CD8-positive, alpha-beta memory T cell (primary cell): ENCODE measurements around the gene SGSM1. TPM values are rescaled to one million over a fixed set of nuclear protein-coding genes. Genes with fewer than 3 reads are reported as not detected.
"Not testable (repeated sequence)": the region's sequence is repeated elsewhere in the genome, so short reads cannot be mapped to it uniquely, and the experiment has no call there.

Experiments
- CTCF ChIA-PET: fragments of 350-600 bp; sonication (Branson Sonifier 250); formaldehyde crosslinking; loops from one replicate; lab custom pipeline; 2021; ENCODE audit warnings: antibody characterized with exemption; lab: Charles Lee
- POLR2A ChIA-PET: fragments of 350-600 bp; sonication (Branson Sonifier 250); formaldehyde crosslinking; loops from one replicate; lab custom pipeline; 2021; ENCODE audit warnings: antibody characterized with exemption; lab: Charles Lee
- DNase-seq, 5 donors: peaks; one replicate each; pipeline versions ENCODE4 v3.0.0 to v3.0.0-alpha.2; 2020 to 2022; ENCODE audit warnings: mixed read lengths in 1 of 5
- H3K27ac ChIP-seq: one replicate; pipeline ENCODE4 v1.7.0; 2013; ENCODE audit warnings: low read depth, mild to moderate bottlenecking, low read length, moderate library complexity
- H3K27me3 ChIP-seq: 2 replicates; pipeline ENCODE4 v1.7.0; 2013; ENCODE audit warnings: low read length, mild to moderate bottlenecking; ENCODE audit not compliant: insufficient read depth, poor library complexity, severe bottlenecking
- H3K36me3 ChIP-seq: 2 replicates; pipeline ENCODE4 v1.7.0; 2013; ENCODE audit warnings: mild to moderate bottlenecking, low read length, moderate library complexity; ENCODE audit not compliant: insufficient read depth
- H3K4me1 ChIP-seq: 2 replicates; pipeline ENCODE4 v1.7.0; 2013; ENCODE audit warnings: mild to moderate bottlenecking, low read length, moderate library complexity; ENCODE audit not compliant: insufficient read depth
- H3K4me3 ChIP-seq: 2 replicates; pipeline ENCODE4 v1.7.0; 2013; ENCODE audit warnings: mild to moderate bottlenecking, low read length
- H3K9me3 ChIP-seq: 2 replicates; pipeline ENCODE4 v1.7.0; 2013; ENCODE audit warnings: mild to moderate bottlenecking, low read length
- H3K27ac Mint-ChIP-seq, 8 donors: one replicate each; pipeline ENCODE4 v1.8.0; 2020 to 2021; ENCODE audit warnings: mixed read lengths in 8 of 8, mild to moderate bottlenecking in 6 of 8, inconsistent platforms in 3 of 8, moderate library complexity in 3 of 8
- H3K27me3 Mint-ChIP-seq, 2 donors: one replicate each; pipeline ENCODE4 v1.8.0; 2020 to 2021; ENCODE audit warnings: mixed read lengths in 2 of 2, mild to moderate bottlenecking in 1 of 2, moderate library complexity in 1 of 2
- H3K36me3 Mint-ChIP-seq, 3 donors: one replicate each; pipeline ENCODE4 v1.8.0; 2020 to 2021; ENCODE audit warnings: mixed read lengths in 3 of 3, inconsistent platforms in 1 of 3, mild to moderate bottlenecking in 1 of 3
- H3K4me1 Mint-ChIP-seq, 3 donors: one replicate each; pipeline ENCODE4 v1.8.0; 2020 to 2021; ENCODE audit warnings: mixed read lengths in 3 of 3, inconsistent platforms in 1 of 3, mild to moderate bottlenecking in 1 of 3
- H3K4me3 Mint-ChIP-seq, 7 donors: one replicate each; pipeline ENCODE4 v1.8.0; 2020 to 2021; ENCODE audit warnings: mixed read lengths in 7 of 7, mild to moderate bottlenecking in 6 of 7, moderate library complexity in 4 of 7, inconsistent platforms in 2 of 7
- H3K9me3 Mint-ChIP-seq, 5 donors: one replicate each; pipeline ENCODE4 v1.8.0; 2020 to 2022; ENCODE audit warnings: mixed read lengths in 5 of 5, mild to moderate bottlenecking in 3 of 5, moderate library complexity in 2 of 5, inconsistent platforms in 1 of 5
- polyA plus RNA-seq: library from polyadenylated mRNA; unstranded; fragments of 300-500 nt; fragmentation: Illumina TruSeq; gene quantifications from one replicate; pipeline ENCODE4 v1.2.3, GENCODE V29; 2021
- total RNA-seq, 2 experiments: library from RNA; stranded (reverse); gene quantifications; one replicate each; pipeline ENCODE4 v1.2.3, GENCODE V29; 2021

The SGSM1 gene
- total and polyA plus RNA-seq, 3 experiments from 2014 or later, result 0.09 to 0.31 (median 0.28) TPM

GRCh38 chr22:24834845-24835570, 29.0 kb downstream of the SGSM1 start:
- no peaks in the 10 kb centered on the region for H3K27me3 ChIP-seq
- H3K27ac ChIP-seq, result no peak overlapping the region
- H3K27me3 Mint-ChIP-seq, result peaks cover 0 to 3% of the 10 kb centered on the region in 2 donors
- no peaks in the 10 kb centered on the region for H3K9me3 ChIP-seq
- no peaks in the 10 kb centered on the region for H3K4me1 ChIP-seq
- no peak for DNase-seq
- peak overlapping the region in 1 of 8 donors; percentile 26 for H3K27ac Mint-ChIP-seq
- no peaks in the 10 kb centered on the region for H3K9me3 Mint-ChIP-seq
- CTCF ChIA-PET, result no interaction called here
- no peaks in the 10 kb centered on the region for H3K36me3 ChIP-seq
- POLR2A ChIA-PET, result no interaction called here
- no peaks in the 10 kb centered on the region for H3K4me1 Mint-ChIP-seq
- no peak overlapping the region for H3K4me3 Mint-ChIP-seq
- H3K36me3 Mint-ChIP-seq, result peaks cover 0 to 1% (median 0%) of the 10 kb centered on the region in 3 donors
- no peak overlapping the region for H3K4me3 ChIP-seq

GRCh38 chr22:24836282-24836681, 30.3 kb downstream of the SGSM1 start:
- Mint-ChIP-seq H3K36me3 (peaks cover 0 to 1% (median 0%) of the 10 kb centered on the region in 3 donors), H3K4me1 (no peaks in the 10 kb centered on the region), H3K4me3 (no peak overlapping the region), H3K27ac (no peak overlapping the region), H3K9me3 (no peaks in the 10 kb centered on the region), H3K27me3 (peaks cover 0 to 2% of the 10 kb centered on the region in 2 donors)
- Histone ChIP-seq H3K4me3 (no peak overlapping the region), H3K27me3 (no peaks in the 10 kb centered on the region), H3K36me3 (no peaks in the 10 kb centered on the region), H3K27ac (no peak overlapping the region), H3K9me3 (no peaks in the 10 kb centered on the region), H3K4me1 (no peaks in the 10 kb centered on the region)
- ChIA-PET CTCF (no interaction called here), POLR2A (no interaction called here)
- no peak for DNase-seq

GRCh38 chr22:24837517-24837916, 31.5 kb downstream of the SGSM1 start:
- not testable (repeated sequence) for H3K4me3 ChIP-seq, H3K36me3 ChIP-seq, H3K27me3 Mint-ChIP-seq, H3K9me3 ChIP-seq, DNase-seq, H3K4me3 Mint-ChIP-seq, H3K9me3 Mint-ChIP-seq, H3K27ac Mint-ChIP-seq, H3K27ac ChIP-seq, H3K4me1 Mint-ChIP-seq, H3K36me3 Mint-ChIP-seq, H3K4me1 ChIP-seq, H3K27me3 ChIP-seq
- CTCF ChIA-PET, result interaction anchor here (1.2 kb wide), 1 partner anchor 12 kb away, joined by 4 read pairs; no protein-coding TSS in a partner anchor
- POLR2A ChIA-PET, result interaction anchor here (0.7 kb wide), 1 partner anchor 31 kb away, joined by 3 read pairs; the partner anchor contains the start of gene SGSM1

- H3K27me3 ChIP-seq, result no peaks in the 10 kb centered on the region
- Mint-ChIP-seq H3K27ac (peak overlapping the region in 2 of 8 donors; percentile 7 to 24), H3K27me3 (peaks cover 10 to 13% of the 10 kb centered on the region in 2 donors), H3K36me3 (peaks cover 0 to 1% (median 0%) of the 10 kb centered on the region in 3 donors), H3K9me3 (no peaks in the 10 kb centered on the region), H3K4me1 (peaks cover 18 to 35% (median 23%) of the 10 kb centered on the region in 3 donors), H3K4me3 (no peak overlapping the region)
- no peak overlapping the region for H3K27ac ChIP-seq
- H3K4me1 ChIP-seq, result no peaks in the 10 kb centered on the region
- POLR2A ChIA-PET, result no interaction called here
- H3K36me3 ChIP-seq, result no peaks in the 10 kb centered on the region
- no peak for DNase-seq
- H3K9me3 ChIP-seq, result no peaks in the 10 kb centered on the region
- H3K4me3 ChIP-seq, result no peak overlapping the region
- CTCF ChIA-PET, result interaction anchor here (1.0 kb wide), 1 partner anchor 9 kb away, joined by 5 read pairs; no protein-coding TSS in a partner anchor
Measured at GRCh38 chr22:24841261-24841660, 35.2 kb downstream of the SGSM1 start.

GRCh38 chr22:24843048-24843447, 37.0 kb downstream of the SGSM1 start:
- Histone ChIP-seq H3K36me3 (no peaks in the 10 kb centered on the region), H3K4me1 (no peaks in the 10 kb centered on the region), H3K9me3 (no peaks in the 10 kb centered on the region), H3K4me3 (no peak overlapping the region), H3K27me3 (no peaks in the 10 kb centered on the region), H3K27ac (no peak overlapping the region)
- ChIA-PET CTCF (no interaction called here), POLR2A (no interaction called here)
- Mint-ChIP-seq H3K4me1 (peaks cover 18 to 35% (median 23%) of the 10 kb centered on the region in 3 donors), H3K9me3 (no peaks in the 10 kb centered on the region), H3K36me3 (peaks cover 0 to 1% (median 0%) of the 10 kb centered on the region in 3 donors), H3K4me3 (no peak overlapping the region), H3K27me3 (peaks cover 10 to 13% of the 10 kb centered on the region in 2 donors), H3K27ac (peak overlapping the region in 1 of 8 donors; percentile 82)
- no peak for DNase-seq

GRCh38 chr22:24845041-24845898, 39.3 kb downstream of the SGSM1 start:
- H3K9me3 Mint-ChIP-seq, result no peaks in the 10 kb centered on the region
- DNase-seq, result peak in 1 of 5 donors; percentile 22
- Histone ChIP-seq H3K27me3 (no peaks in the 10 kb centered on the region), H3K9me3 (no peaks in the 10 kb centered on the region), H3K4me1 (no peaks in the 10 kb centered on the region), H3K27ac (no peak overlapping the region), H3K36me3 (no peaks in the 10 kb centered on the region), H3K4me3 (no peak overlapping the region)
- H3K36me3 Mint-ChIP-seq, result peaks cover 0 to 1% (median 0%) of the 10 kb centered on the region in 3 donors
- peak overlapping the region in 6 of 8 donors; percentile 64 to 95 (median 70) for H3K27ac Mint-ChIP-seq
- H3K4me1 Mint-ChIP-seq, result peaks cover 18 to 36% (median 23%) of the 10 kb centered on the region in 3 donors
- peaks cover 10 to 13% of the 10 kb centered on the region in 2 donors for H3K27me3 Mint-ChIP-seq
- CTCF ChIA-PET, result interaction anchor here (1.9 kb wide), 1 partner anchor 43 kb away, joined by 6 read pairs; no protein-coding TSS in a partner anchor
- H3K4me3 Mint-ChIP-seq, result peak overlapping the region in 6 of 7 donors; percentile 8 to 70 (median 57)
- POLR2A ChIA-PET, result no interaction called here

- POLR2A ChIA-PET, result no interaction called here
- H3K27me3 Mint-ChIP-seq, result peaks cover 4 to 10% of the 10 kb centered on the region in 2 donors
- CTCF ChIA-PET, result interaction anchor here (1.9 kb wide), 1 partner anchor 45 kb away, joined by 6 read pairs; no protein-coding TSS in a partner anchor
Measured at GRCh38 chr22:24847490-24847889, 41.5 kb downstream of the SGSM1 start.

More at GRCh38 chr22:24847490-24847889, 41.5 kb downstream of the SGSM1 start:
- Mint-ChIP-seq H3K4me3 (no peak overlapping the region), H3K9me3 (no peaks in the 10 kb centered on the region), H3K27ac (peak overlapping the region in 1 of 8 donors; percentile 81), H3K4me1 (peaks cover 18 to 39% (median 25%) of the 10 kb centered on the region in 3 donors), H3K36me3 (peaks cover 0 to 1% (median 0%) of the 10 kb centered on the region in 3 donors)
- no peak overlapping the region for H3K4me3 ChIP-seq
- H3K4me1 ChIP-seq, result no peaks in the 10 kb centered on the region
- no peaks in the 10 kb centered on the region for H3K27me3 ChIP-seq
- no peaks in the 10 kb centered on the region for H3K36me3 ChIP-seq
- no peaks in the 10 kb centered on the region for H3K9me3 ChIP-seq
- H3K27ac ChIP-seq, result no peak overlapping the region
- DNase-seq, result no peak
